ENCODE measurements around the gene DNLZ. TPM values are rescaled to one million over a fixed set of nuclear protein-coding genes. Genes with fewer than 3 reads are reported as not detected.

The DNLZ gene
- total and polyA plus RNA-seq, 9 of the 15 experiments (the other 6 are each of a cell fraction or from before 2014, with no cell fraction given): 0.17 to 44.6 (median 3.4) TPM

DNA sequence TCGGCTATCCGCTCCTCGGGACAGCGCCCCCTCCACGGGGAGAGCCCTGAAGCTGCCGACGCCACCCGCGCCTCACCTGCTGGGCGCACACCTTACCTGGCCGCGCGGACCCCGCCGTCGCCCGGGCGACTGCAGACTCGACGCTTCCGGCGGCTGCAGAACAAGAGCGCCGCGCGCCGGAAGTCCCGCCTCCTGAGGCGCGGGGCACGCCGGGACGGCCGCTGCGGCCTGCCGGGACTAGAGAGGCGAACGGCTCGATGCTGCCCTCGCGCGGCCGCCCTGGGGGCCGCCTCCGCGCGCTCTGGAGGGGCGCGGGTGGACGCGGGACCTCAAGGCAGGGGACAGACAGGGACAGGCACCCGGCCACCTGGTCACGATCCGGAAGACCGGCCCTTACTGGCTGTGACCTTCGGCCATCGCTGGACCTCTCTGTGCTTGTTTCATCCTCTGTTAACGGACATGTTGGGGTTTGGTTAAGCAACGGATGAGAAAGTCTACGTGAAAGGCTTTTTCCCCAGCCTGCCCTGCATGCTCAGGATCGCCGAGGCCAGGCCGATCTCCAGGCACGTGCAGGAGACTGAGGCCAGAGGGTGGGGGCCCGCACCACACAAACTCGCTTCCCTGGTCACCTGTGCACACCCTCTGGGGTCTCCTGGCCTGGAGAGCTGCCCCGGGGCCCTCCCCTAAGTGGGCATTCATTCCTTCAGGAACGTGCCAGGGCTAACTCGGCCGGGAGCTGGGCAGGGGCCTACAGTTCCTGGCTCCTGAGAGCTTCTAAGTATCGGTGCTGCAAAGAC lies 36.7 kb upstream of the DNLZ start, which contains the start of gene SNAPC4 (continued):
- no peak for TF ChIP-seq PPARD (CRISPR knock-in tag; IDR thresholded peaks at IDR 0.05)
- no peak for TF ChIP-seq RBM17 (IDR thresholded peaks at IDR 0.05; ENCODE audit: borderline replicate concordance, low read depth, low read length)
- TF ChIP-seq, protein P1, sequence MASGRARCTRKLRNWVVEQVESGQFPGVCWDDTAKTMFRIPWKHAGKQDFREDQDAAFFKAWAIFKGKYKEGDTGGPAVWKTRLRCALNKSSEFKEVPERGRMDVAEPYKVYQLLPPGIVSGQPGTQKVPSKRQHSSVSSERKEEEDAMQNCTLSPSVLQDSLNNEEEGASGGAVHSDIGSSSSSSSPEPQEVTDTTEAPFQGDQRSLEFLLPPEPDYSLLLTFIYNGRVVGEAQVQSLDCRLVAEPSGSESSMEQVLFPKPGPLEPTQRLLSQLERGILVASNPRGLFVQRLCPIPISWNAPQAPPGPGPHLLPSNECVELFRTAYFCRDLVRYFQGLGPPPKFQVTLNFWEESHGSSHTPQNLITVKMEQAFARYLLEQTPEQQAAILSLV (tag; IDR thresholded peaks at IDR 0.05): no peak
- peak; percentile 82 for TF ChIP-seq ZNF592 (IDR thresholded peaks at IDR 0.05)
- no peak for TF ChIP-seq CC2D1A (IDR thresholded peaks at IDR 0.05)
- TF ChIP-seq POU5F1 (IDR thresholded peaks at IDR 0.05; ENCODE audit: borderline replicate concordance, low read depth, low read length, partially characterized antibody): peak; percentile 24
- no peak for TF ChIP-seq KDM1A (IDR thresholded peaks at IDR 0.05)
- no peak for TF ChIP-seq KLF10 (CRISPR knock-in tag; IDR thresholded peaks at IDR 0.05)
- no peak for TF ChIP-seq MCM2 (IDR thresholded peaks at IDR 0.05; ENCODE audit: low read depth)
- no peak for TF ChIP-seq ZNF695 (CRISPR knock-in tag; IDR thresholded peaks at IDR 0.05)
- peak; percentile 68 for TF ChIP-seq POLR2A (conservative IDR thresholded peaks at IDR 0.05)
- TF ChIP-seq SAFB (IDR thresholded peaks at IDR 0.05; ENCODE audit: borderline replicate concordance, low read depth, low read length): 0 out of 2 replicates have a peak, but pooled peaks have one; percentile 43
- TF ChIP-seq, protein P2, sequence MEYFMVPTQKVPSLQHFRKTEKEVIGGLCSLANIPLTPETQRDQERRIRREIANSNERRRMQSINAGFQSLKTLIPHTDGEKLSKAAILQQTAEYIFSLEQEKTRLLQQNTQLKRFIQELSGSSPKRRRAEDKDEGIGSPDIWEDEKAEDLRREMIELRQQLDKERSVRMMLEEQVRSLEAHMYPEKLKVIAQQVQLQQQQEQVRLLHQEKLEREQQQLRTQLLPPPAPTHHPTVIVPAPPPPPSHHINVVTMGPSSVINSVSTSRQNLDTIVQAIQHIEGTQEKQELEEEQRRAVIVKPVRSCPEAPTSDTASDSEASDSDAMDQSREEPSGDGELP (CRISPR knock-in tag; IDR thresholded peaks at IDR 0.05; ENCODE audit: borderline replicate concordance): no peak; the same call in 1 of the 2 replicates
- peak; percentile 47; the same call in 1 of the 2 replicates for TF ChIP-seq ESRRA (IDR thresholded peaks at IDR 0.05; ENCODE audit: borderline replicate concordance, low read depth)
- peak; percentile 35; the same call in 1 of the 2 replicates for TF ChIP-seq CEBPZ (IDR thresholded peaks at IDR 0.05; ENCODE audit: borderline replicate concordance, low read depth, low read length)
- no peak for TF ChIP-seq CAMTA2 (CRISPR knock-in tag; conservative IDR thresholded peaks at IDR 0.05)
- TF ChIP-seq EHMT2 (IDR thresholded peaks at IDR 0.05): no peak
- peak; percentile 85 for TF ChIP-seq CREM (IDR thresholded peaks at IDR 0.05; ENCODE audit: low read depth)

All from K562 (cell line).